Skin epidermis (tissue), 12 donors: Measurements from ENCODE around the gene RAPGEF4.

Experiments used
- H3K27ac ChIP-seq, 21 experiments: fragments of 200-600 bp; sonication (generic) in 11 of 21; one replicate each; pipeline ENCODE4 v1.5.0; 2020; ENCODE audit warnings: mild to moderate bottlenecking in 3 of 21, inconsistent platforms in 2 of 21, moderate library complexity in 2 of 21
- H3K4me3 ChIP-seq, 7 experiments: fragments of 200-600 bp; sonication (generic) in 2 of 7; one replicate each; pipeline ENCODE4 v1.5.0; 2020; ENCODE audit warnings: inconsistent platforms in 2 of 7, mild to moderate bottlenecking in 2 of 7, moderate library complexity in 1 of 7

RAPGEF4 gene

GRCh38 chr2:172888714-172889669, 153.3 kb downstream of the RAPGEF4 start:
- H3K4me3 ChIP-seq = no peak overlapping the region
- H3K27ac ChIP-seq = no peak overlapping the region

- no peak overlapping the region for H3K4me3 ChIP-seq
- no peak overlapping the region for H3K27ac ChIP-seq
Measured at GRCh38 chr2:172889768-172890430, 154.3 kb downstream of the RAPGEF4 start.

GRCh38 chr2:172893111-172893510, 157.5 kb downstream of the RAPGEF4 start:
- no peak overlapping the region for H3K4me3 ChIP-seq
- no peak overlapping the region for H3K27ac ChIP-seq

- H3K4me3 ChIP-seq = no peak overlapping the region
- no peak overlapping the region for H3K27ac ChIP-seq
Measured at GRCh38 chr2:172893671-172894070, 158.0 kb downstream of the RAPGEF4 start.

- no peak overlapping the region for H3K4me3 ChIP-seq
- no peak overlapping the region for H3K27ac ChIP-seq
Measured at GRCh38 chr2:172894689-172895387, 159.2 kb downstream of the RAPGEF4 start.

GRCh38 chr2:172896661-172897081, 161.0 kb downstream of the RAPGEF4 start:
- Histone ChIP-seq H3K27ac (no peak overlapping the region), H3K4me3 (no peak overlapping the region)

GRCh38 chr2:172900871-172901270, 165.2 kb downstream of the RAPGEF4 start:
- Histone ChIP-seq H3K27ac (no peak overlapping the region), H3K4me3 (no peak overlapping the region)

GRCh38 chr2:172901913-172902312, 166.3 kb downstream of the RAPGEF4 start:
- Histone ChIP-seq H3K4me3 (no peak overlapping the region), H3K27ac (no peak overlapping the region)

GRCh38 chr2:172904236-172904635, 168.6 kb downstream of the RAPGEF4 start:
- no peak overlapping the region for H3K4me3 ChIP-seq
- no peak overlapping the region for H3K27ac ChIP-seq

GRCh38 chr2:172905937-172906811, 170.5 kb downstream of the RAPGEF4 start:
- no peak overlapping the region for H3K4me3 ChIP-seq

GRCh38 chr2:172908275-172908674, 172.6 kb downstream of the RAPGEF4 start:
- no peak overlapping the region for H3K27ac ChIP-seq
- no peak overlapping the region for H3K4me3 ChIP-seq

More at GRCh38 chr2:172905937-172906811, 170.5 kb downstream of the RAPGEF4 start:
- H3K27ac ChIP-seq = no peak overlapping the region

- H3K27ac ChIP-seq = no peak overlapping the region
Measured at GRCh38 chr2:172909454-172909853, 173.8 kb downstream of the RAPGEF4 start.

GRCh38 chr2:172912266-172912665, 176.6 kb downstream of the RAPGEF4 start:
- Histone ChIP-seq H3K4me3 (no peak overlapping the region), H3K27ac (no peak overlapping the region)

More at GRCh38 chr2:172909454-172909853, 173.8 kb downstream of the RAPGEF4 start:
- no peak overlapping the region for H3K4me3 ChIP-seq

GRCh38 chr2:172914341-172915008, 178.8 kb downstream of the RAPGEF4 start:
- Histone ChIP-seq H3K4me3 (no peak overlapping the region), H3K27ac (no peak overlapping the region)

- Histone ChIP-seq H3K27ac (no peak overlapping the region), H3K4me3 (no peak overlapping the region)
Measured at GRCh38 chr2:172917716-172918115, 182.1 kb downstream of the RAPGEF4 start.

- Histone ChIP-seq H3K4me3 (no peak overlapping the region), H3K27ac (no peak overlapping the region)
Measured at GRCh38 chr2:172919732-172920131, 184.1 kb downstream of the RAPGEF4 start.

- Histone ChIP-seq H3K4me3 (no peak overlapping the region), H3K27ac (no peak overlapping the region)
Measured at GRCh38 chr2:172921532-172922236, 186.0 kb downstream of the RAPGEF4 start.

- no peak overlapping the region for H3K4me3 ChIP-seq
- no peak overlapping the region for H3K27ac ChIP-seq
Measured at GRCh38 chr2:172922306-172922705, 186.7 kb downstream of the RAPGEF4 start.
